Embryonic facial prominence (tissue), 1 donor: ENCODE results near the gene HOXB3.

ENCODE experiments used
- DNase-seq: peaks from one replicate; pipeline ENCODE4 v3.0.0-alpha.2; 2016; ENCODE audit errors: extremely low spot score

Gene HOXB3

DNA sequence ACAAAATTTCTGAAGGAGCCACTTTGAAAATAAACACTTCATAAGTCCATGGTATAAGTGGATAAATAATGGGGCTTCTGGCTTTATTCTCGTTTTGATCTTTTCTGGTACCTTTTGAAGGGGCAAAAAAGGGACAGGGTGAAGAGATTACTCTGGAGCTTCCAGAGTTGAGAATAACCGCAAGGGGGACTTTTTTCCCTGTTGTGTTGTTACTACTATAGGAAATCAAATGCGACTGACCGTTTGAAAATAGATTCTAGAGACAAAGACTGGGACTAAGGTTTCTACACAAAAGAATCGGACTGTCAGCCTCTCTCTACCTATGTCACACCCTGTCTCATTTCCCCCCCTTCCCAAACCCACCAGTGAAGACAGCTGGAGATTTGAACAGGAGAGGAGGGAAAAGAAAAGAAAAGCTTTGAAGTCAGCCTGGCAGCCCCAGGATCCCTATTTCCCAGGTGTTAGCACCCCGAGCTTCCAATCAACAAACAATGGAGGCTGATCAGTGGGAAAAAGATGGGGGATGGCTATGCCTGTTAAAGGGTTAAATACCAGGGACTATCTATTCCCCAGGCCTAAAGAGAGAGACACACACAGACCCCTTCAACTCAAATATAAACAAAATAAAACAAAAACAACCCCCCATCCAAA, 20.2 kb downstream of the HOXB3 start:
- DNase-seq = no peak

DNA sequence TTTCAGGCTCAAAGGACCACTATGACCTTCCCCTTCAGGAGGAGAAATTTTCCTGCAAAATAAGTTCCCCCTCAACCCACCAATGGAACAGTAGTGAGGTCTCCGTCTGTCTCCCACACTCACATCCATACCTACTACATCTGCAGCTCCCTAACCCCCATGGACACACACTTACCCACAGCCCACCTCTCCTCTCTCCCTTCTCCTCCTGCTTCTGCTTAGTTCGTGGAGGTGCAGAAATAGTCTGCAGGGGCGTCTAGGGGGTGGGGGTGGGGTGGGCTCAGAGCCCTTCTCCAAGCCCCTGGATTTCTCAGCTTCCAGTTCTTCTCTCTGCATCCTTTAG, 20.8 kb downstream of the HOXB3 start:
- no peak for DNase-seq

DNA sequence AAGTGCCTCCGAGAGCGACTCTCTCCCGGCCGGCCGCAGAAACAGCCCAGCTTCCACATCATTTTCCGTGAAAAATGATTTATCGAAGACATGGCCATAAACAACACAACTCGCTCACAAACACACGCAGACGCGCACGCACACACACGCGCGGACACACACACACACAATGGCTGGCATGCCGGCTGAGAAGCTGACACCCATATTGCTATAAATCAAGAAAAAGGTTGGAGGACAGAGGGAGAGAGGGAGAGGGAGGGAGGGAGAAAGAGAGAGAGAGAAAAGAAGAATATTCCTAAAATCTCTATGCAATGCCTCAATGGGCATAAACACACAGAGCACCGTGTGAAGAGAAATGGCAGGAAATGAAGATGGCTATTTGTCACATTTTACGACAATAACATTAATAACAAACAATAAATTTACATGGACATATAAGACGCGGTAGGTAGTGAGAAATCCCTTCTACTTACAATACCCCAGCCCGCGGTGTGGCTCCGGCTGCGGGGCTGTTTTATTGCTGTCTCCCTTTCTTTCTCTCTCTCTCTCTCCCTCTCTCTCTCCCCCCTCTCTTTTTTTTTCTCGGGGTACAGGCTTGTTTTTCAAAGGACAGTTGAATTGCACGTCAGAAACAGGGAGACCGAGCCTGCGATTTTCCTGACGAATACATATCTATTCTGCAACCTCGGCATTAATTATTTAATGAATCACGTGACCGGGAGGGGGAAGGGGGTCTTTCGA, 21.4 kb downstream of the HOXB3 start:
- DNase-seq = no peak

DNA sequence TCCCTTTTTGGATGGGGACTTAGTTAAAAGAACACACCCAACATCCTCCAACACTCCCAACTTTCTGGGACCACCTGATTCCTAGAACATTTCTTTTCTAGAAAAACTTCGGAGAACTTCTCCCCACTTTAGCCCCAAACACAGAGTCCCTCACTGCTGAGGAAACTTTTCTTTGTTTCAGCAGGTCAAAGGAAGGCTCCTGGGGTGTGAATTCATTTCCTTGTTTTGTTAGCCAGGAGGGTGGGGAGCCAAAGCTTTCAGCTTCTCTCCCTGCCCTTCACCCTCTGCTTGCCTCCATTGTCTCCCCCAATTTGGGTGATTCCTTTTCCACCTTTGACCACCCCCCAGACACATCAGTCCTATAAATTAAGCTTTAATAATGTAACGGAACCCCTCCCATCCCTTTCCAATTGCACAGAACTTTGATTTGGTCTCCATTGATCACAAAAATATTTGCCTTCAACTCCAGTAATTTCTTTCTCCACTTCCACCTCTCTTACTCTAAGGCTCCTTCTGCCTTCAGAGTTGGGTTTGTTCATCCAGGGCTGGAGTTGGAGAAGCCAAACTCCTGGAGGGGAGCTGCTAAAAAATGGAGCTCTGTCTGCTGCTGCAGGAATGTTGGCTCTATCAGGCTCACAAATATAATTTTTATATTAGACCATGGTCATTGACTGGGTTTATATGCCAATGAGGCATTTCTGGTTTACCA, 22.2 kb downstream of the HOXB3 start:
- no peak for DNase-seq

DNA sequence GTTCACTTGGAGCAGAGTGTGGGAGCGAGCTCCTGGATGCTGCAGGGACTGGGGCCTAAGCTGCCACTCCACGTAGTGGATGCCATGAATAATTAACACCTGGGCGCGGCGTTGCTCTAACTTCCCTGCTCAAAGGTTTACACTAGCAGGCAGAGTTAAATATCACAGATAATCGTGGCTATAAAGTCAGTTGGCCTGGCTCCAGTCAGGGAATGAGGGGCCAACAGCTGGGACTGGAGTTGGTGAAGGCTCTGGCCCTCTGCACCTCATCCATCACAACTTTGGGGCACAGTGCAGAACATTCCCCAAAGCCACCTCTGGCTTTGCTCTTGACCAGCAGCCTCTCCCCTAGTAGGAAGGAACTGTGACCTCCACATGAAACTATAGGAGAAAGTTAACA, 22.8 kb downstream of the HOXB3 start:
- no peak for DNase-seq

DNA sequence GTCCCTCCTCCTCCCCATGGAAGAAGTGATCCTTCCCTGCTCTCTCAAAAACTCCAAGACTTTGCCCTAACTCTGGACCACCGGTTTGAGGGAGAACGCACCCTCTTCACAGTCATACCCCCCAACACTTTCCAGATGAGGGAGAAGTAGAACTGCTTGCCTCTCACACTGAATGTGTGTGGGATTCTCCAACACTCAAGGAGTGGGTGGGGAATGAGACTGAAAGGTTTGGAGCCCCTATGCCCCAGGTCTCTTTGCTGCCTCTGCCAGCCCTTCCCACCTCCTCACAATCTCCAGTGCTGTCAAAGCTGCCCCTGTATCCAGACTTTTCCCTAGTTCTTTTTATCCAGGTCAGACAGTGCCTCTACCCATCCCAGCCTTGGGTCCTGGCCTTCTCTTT, 23.3 kb downstream of the HOXB3 start:
- no peak for DNase-seq

DNA sequence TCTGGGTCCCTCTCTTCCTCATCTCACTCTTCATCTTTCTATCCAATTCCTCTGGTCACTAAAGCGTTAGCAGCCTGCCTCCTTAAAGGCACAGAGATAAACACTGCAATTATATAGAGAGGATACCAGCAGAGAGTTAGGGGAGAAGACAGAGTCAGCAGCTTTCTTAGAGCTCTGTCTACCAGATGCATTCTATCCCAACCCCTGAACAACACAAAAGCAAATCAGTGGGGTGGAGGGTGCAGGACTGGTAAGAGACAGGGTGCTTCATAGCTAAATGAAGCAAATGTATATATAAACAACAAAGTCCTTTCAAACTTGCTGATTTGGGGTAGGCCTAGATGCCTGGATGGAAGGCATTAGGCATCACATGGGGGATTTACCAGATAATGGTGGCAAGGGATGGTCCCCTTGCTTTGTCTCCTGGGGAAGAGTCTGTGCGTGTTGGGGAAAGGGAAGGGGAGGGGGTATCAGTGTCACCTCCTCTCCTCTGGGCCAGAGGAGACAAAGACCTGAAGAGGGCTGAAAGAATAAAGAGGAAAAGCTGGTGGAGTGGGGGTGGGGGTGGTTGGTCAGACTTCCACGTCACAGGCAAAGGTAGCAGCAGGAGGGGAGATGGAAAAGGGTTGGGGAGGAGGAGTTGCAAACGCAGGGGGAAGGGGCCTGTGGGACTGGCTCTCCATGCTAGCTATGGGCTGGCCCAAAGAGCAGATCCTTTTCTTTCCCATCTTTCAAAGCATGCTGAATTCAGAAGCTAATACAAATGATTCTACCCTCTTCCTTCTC, 23.9 kb downstream of the HOXB3 start:
- DNase-seq = no peak

DNA sequence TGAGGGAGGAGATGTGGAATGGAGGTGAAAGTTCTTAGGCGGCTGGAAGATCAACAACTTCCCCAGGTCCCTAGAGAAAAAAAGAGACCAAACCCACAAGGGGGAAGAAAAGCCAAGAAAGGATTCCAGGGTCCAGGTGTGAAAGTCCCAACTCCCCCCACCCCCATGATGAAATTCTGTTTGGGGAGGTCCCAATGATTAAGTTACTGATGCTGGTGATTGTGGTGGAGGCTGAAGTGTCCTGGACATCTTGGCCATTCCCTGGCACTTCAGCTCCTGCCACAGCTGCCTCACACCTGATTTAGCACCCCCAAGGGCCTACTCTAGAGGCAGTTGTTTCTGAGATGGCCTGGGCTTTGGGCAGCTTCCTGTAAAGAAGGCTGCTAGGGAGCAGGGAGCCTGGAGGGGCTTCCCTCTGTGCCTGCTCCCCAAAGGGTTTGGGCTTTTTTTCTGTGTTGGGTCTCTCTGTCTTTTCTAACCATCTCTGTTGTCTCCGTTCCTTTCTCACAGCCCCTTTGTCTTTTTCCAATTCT, 25.0 kb downstream of the HOXB3 start:
- DNase-seq = no peak

DNA sequence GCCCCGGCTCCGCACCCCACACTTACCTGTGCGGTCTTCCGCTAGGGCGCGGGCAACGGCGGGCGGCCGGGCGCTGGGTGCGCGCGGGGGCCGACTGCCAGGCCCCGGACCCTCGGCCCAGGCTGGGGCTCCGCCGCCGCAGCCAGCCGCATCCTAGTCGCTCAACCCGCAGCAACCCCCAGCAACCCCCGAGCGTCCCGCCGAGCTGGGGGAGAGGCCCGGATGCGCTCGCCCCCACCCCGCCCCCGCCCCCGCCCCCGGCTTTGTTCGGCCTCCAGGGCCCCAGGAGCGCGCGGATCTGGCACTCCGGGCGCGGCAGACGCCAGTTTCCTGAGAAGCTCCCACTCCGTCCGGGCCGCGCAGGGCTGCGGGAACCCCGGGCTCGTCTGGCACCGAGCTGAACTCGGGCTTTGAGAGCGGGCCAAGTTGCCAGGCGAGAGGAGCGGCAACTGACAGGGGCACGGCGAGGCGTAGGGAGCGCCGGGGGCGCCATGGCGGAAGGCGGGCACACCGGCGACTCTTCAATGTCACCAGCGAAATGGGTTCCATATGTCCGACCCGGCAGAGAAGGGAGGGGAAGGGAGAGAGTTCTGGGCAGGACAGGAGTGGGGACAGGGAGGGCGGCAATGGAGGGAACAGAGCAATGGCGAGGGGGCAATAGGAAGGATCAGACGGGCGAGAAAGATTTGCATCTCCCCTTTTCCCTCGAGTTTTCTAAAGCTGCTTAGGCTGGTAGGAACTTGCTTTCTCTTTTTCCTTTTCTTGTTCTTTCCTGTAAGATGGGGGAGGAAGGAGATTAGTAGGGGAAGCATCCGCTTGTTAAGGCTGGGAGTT, 25.6 kb downstream of the HOXB3 start:
- no peak for DNase-seq

DNA sequence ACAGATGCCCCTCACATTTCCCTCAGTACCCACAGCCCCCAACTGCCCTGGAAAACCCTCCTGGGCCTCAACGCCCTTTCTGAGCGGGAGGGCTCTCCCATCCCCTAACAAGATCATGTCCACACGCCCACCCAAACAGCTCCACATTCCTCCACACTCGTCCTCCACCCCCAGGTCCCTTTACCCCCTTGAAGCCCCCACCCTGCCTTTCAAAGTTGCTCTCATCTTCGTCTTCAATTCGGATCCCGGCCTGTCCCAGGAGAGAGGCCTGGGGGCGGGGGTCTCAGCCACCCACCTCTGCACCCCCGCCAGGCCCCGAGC, 26.2 kb downstream of the HOXB3 start:
- DNase-seq = no peak

DNA sequence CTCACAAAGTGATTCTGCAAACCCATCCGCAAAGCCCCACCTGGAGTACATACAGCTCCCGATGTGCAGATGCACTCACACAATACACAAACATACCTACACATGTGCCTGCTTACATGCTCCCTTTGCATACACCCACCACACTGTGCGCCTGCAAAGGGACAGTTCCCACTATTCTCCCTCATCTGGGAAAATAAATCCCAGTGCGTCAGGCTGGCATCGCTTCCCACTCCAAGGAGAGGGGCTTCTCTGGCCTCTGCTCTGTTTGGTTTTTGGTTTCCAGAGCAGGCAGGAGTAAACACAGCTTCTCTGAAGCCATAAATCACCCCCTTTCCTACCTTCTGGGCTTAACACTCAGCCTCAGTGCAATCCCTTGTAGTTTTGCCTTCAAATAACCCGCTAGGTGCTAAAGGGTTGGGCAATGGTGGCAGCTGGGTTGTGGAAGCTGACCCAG, 26.6 kb downstream of the HOXB3 start:
- no peak for DNase-seq

DNA sequence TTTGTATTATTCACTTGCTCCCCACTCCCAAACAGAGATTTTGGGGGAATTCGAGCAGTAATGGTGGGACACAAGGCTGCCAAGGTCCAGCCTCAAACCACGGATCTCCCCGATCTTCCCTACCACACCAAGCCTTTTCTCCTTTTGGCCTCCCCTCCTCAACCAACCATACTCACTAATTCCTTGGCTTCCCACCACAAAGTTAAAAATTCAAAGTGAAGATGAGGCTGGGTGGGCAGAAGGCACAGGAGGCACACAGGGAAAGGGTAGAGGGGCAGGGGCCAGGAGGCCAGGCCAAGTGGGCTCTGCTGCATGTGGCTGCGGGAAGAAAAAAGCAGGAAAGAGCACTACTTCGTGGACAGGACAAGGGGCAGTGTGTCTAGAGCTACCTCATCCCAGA, 27.1 kb downstream of the HOXB3 start:
- no peak for DNase-seq

DNA sequence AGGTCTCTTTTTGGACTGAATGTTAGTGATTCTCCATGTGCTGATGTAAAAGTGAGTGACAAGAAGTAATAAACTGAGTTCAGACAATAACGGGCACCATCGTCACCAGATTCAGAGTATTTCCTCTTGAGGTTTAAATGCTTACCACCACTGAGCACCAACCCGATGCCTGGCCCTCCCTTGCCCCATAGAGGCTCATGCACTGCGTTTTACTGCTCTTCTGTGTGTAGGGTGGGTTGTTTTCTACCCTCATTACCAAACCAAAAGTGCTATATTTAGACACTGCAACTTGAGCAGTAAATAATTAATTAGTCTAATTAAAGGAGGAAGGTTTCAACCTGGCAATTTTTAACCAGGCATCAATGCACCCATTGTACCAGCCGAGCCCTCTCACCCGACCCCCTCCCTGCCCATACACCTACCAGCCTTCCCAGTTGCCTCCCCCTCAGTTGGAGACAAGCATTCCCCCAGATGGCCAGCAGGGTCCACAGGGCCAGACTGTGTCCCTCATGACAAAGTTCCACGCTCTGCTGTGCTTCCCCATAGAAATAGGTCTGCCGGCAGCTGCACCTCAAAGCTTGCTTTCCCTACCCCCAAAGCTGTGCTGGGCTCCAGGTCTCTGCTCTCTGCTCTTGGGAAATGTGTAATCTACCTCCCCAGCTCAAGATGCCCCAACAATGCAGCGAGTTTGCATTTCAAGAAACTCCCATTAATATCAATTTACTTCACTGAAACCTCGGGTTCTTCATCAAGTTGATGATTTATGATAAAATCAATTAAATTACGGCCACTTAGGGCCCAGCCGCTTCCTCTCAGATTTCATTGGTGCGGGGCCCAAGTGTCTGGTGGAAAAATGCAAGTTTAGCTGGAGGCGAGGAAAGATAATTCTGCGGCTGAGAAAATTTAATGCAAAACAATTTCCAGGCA, 27.9 kb downstream of the HOXB3 start:
- no peak for DNase-seq

DNA sequence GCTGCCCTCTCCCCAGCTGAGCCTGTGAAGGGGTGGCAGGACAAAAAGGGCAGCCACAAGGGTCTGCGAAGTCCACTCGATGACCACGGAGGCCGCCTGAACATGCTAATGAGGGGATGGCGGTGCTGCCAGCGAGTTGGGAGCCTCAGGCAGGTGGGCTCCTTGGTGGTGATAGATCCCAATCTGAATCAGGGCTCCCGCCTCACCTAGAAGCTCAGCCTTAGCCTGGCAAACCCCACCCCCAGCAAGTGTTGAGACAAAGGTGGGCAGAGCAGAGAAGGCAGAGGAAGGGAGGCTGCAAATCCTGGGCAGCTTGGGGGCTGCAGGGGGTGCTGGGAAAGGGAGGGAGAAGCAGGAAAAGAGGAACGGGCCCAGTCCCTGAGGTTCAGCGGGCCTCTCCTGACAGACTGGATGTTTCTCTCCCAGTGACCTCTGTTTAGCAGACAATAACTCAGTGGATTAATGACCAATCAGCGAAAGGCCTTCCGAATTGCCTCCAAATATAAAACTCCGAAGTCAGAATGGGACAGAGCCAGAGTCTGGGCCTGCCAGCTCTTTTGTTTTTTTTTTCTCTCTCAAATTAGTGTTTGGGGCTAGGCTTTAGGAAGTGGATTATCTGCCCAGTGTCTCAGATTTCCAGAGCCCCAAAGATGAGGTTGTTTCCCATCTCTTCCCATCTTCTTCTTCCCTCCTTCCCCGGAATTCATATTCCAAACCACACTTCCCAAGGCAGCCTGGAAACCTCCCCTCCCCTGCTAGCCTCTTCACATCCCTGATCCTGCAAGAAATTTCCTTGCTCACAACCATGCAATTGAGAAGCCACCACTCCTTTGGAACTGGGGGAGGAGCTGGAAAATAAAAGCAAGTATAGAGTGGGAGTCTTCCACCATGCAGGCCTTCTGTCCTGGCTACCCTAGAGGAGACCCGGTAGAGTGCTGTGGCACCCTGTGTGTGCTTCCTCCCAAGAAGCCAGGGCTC, 29.9 kb downstream of the HOXB3 start:
- DNase-seq = no peak

DNA sequence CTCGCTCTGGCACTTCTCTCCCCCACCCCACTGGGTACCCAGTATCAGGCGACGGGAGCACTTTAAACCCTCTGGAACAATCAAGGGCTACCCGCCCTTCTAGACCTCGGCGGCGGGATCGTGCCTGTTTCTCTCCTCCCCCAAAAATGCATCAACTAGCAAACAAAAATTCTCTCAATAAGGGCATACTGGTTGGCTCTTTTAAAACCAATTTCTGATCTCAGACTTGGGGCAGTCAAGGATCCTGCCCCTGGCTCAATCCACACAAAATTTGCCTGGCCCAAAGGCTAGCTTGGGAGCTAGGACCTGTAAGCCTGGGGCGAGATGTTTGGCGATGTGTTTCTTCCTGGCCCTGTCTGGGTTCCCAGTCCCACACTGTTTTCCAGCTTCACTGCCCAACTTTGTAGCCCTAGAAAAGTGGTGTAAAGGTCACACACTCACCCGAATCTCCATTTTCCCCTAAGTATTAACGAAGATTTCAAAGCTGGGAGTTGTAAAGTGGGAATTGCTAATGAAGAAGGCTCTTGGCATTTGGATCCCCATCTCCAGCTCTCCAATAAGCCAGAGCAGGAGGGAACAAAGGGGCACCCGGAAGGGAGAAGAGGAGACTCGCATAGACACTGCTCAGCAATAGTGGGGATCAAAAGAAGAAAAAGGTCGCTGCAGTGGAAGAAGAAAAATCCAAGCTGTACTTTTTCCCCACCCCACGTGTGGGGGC, 30.8 kb downstream of the HOXB3 start:
- DNase-seq = no peak

DNA sequence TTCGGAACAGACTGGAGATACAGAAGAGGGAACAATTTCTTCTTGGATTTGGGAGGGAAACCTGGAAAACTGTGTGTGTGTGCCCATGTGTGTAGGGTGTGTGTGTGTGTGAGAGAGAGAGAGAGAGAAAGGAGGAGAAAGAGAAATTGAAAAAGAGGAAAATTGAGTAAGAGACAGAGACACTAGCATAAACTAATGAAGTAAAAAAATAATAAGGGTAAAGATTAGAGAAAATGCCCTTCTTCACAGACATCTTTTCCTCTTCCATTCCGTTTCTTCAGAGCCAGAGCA, 31.3 kb downstream of the HOXB3 start:
- DNase-seq = no peak

DNA sequence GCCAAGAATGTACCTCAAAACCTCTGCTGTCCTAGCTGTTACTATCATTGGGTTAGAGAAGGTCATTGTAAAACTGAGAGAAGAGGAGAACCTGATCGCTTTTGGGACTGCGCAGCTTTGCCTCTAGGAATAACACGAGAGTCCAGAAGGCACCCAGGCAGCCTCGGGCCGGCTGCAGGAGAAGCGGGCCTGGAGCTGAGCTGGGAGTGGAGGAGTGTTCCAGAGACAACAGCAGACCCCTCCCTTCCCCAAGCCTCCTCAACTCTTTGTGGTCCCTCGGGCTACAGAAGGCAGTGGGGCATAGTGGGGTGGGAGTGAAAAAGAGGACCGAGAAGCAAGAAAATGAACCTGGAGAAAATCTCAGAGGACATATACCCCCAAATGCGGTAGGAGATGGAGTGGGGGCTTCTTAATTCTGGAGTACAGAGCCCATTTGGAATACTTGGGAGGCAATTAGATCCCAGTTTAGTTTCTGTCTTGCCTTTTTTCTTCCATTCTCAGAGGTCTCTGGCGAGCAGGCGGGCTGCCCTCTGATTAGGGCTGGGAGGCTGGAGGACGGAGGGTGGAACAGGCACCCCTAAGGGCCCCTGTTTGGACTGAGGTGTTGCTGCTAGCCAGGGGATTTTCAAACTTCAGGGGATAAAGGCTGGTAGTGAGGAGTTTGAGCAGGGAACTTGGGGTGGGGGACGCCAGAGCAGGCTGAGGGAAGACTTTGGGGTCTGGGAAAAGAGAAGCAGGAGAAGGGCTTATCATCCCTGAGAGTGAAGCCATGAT, 31.8 kb downstream of the HOXB3 start:
- DNase-seq = no peak
